T-cell (primary cell): ENCODE data around the gene SYNE1. TPM values are rescaled to one million over a fixed set of nuclear protein-coding genes. Genes with fewer than 3 reads are reported as not detected.

Experiments used
- ATAC-seq, 4 experiments: fragments of 200-7000 bp in 3 of 4; fragments of 150-1000 bp in 1 of 4; cut with Tn5 transposase; replicated peaks in 1 of 4; 1 replicate in 3 of 4; 2 replicates in 1 of 4; pipeline ENCODE4 v1.10.0; 2021; ENCODE audit warnings: moderate library complexity in 3 of 4, mild to moderate bottlenecking in 2 of 4, moderate number of reproducible peaks in 1 of 4
- CTCF ChIA-PET, 2 donors: fragments of 300-600 bp; sonication (Branson Sonifier 250); formaldehyde crosslinking; loops; one replicate each; lab custom pipeline; 2022; ENCODE audit warnings: antibody characterized with exemption in 2 of 2; lab: Charles Lee
- POLR2A ChIA-PET, 2 donors: fragments of 300-600 bp; sonication (Branson Sonifier 250); formaldehyde crosslinking; loops; one replicate each; lab custom pipeline; 2022; ENCODE audit warnings: antibody characterized with exemption in 2 of 2; lab: Charles Lee
- DNase-seq, 35 experiments: peaks; one replicate each; pipeline versions ENCODE4 v3.0.0 to v3.0.0-alpha.2; 2013 to 2023
- H3K27ac ChIP-seq: one replicate; pipeline ENCODE4 v1.5.1; 2013; ENCODE audit warnings: low read length
- H3K27me3 ChIP-seq, 2 experiments: replicated peaks in 1 of 2; 1 replicate in 1 of 2; 2 replicates in 1 of 2; pipeline versions ENCODE4 v1.6.1 to v1.7.0; 2013; ENCODE audit warnings: low read length in 1 of 2, mixed read lengths in 1 of 2; ENCODE audit not compliant: control insufficient read depth in 2 of 2, insufficient read depth in 2 of 2; ENCODE audit errors: extremely low read depth in 1 of 2
- H3K36me3 ChIP-seq, 2 donors: 1 replicate in 1 of 2; 2 replicates in 1 of 2; pipeline versions ENCODE4 v1.6.1 to v1.7.0; 2013; ENCODE audit warnings: low read length in 1 of 2; ENCODE audit not compliant: control insufficient read depth in 2 of 2, insufficient read depth in 1 of 2; ENCODE audit errors: extremely low read depth in 1 of 2
- H3K4me1 ChIP-seq, 2 experiments: 1 replicate in 1 of 2; 2 replicates in 1 of 2; pipeline versions ENCODE4 v1.6.1 to v1.7.0; 2013; ENCODE audit warnings: low read length in 2 of 2, mixed read lengths in 1 of 2; ENCODE audit not compliant: insufficient read depth in 2 of 2, control insufficient read depth in 1 of 2; ENCODE audit errors: extremely low read depth in 1 of 2
- H3K4me3 ChIP-seq, 2 donors: 1 replicate in 1 of 2; 2 replicates in 1 of 2; pipeline versions ENCODE4 v1.5.1 to v1.7.0; 2013; ENCODE audit warnings: mild to moderate bottlenecking in 2 of 2, low read length in 1 of 2, moderate library complexity in 1 of 2; ENCODE audit not compliant: control insufficient read depth in 1 of 2; ENCODE audit errors: extremely low read depth in 1 of 2
- H3K9me3 ChIP-seq: 2 replicates; pipeline ENCODE4 v1.7.0; 2013
- H3K27ac Mint-ChIP-seq, 2 donors: one replicate each; pipeline ENCODE4 v1.8.0; 2020 to 2021; ENCODE audit warnings: mild to moderate bottlenecking in 2 of 2, mixed read lengths in 2 of 2
- H3K27me3 Mint-ChIP-seq, 2 donors: one replicate each; pipeline ENCODE4 v1.8.0; 2021 to 2022; ENCODE audit warnings: mixed read lengths in 2 of 2
- H3K36me3 Mint-ChIP-seq: one replicate; pipeline ENCODE4 v1.8.0; 2021; ENCODE audit warnings: mixed read lengths
- H3K4me1 Mint-ChIP-seq, 3 donors: one replicate each; pipeline ENCODE4 v1.8.0; 2020 to 2022; ENCODE audit warnings: mixed read lengths in 3 of 3, mild to moderate bottlenecking in 1 of 3
- H3K4me3 Mint-ChIP-seq, 3 donors: one replicate each; pipeline ENCODE4 v1.8.0; 2020 to 2022; ENCODE audit warnings: mild to moderate bottlenecking in 3 of 3, mixed read lengths in 3 of 3, moderate library complexity in 3 of 3
- H3K9me3 Mint-ChIP-seq, 3 donors: one replicate each; pipeline ENCODE4 v1.8.0; 2020 to 2022; ENCODE audit warnings: mixed read lengths in 3 of 3
- WGBS: methylation state at CpG from one replicate; pipeline ENCODE4 v1.1.5; 2013; ENCODE audit warnings: missing lambda C conversion rate; ENCODE audit not compliant: insufficient coverage; 5-methylcytosine and 5-hydroxymethylcytosine counted together
- total RNA-seq, 35 experiments: library from RNA in 6 of 35; stranded (reverse) in 6 of 35; fragments of 120-200 nt in 1 of 35; gene quantifications; one replicate each; pipeline versions ENCODE4 v1.2.1 to v1.2.4 and lab custom pipeline; 2013 to 2026

Gene SYNE1
- total RNA-seq, 5 donors from 2014 or later (not counting 1 experiment from before 2014, with no cell fraction given) = 174 to 235 (median 192) TPM

DNA sequence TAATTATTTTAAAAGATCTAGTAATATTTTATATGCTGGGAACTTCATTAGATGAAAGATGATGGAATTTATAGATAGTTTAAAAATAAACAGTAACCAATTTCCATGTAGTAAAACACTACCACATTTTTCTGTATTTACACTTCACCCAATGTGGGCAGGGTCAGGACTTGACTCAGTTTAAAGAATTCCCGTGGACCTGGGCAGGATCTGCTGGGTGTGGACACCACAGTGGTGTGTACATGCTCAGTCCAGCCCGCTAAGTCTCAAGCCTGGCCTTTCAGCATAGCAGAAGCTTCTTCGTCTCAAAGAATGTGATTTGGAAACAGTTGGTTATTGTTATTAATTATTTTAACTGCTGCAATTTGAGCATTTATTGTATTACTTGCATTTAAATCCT is 364.2 kb downstream of the SYNE1 start:
- Mint-ChIP-seq H3K27ac (no peak overlapping the region), H3K4me3 (no peak overlapping the region), H3K27me3 (no peaks in the 10 kb centered on the region), H3K9me3 (no peaks in the 10 kb centered on the region), H3K4me1 (no peaks in the 10 kb centered on the region), H3K36me3 (peaks cover 34% of the 10 kb centered on the region)
- no peaks in the 10 kb centered on the region for H3K9me3 ChIP-seq
- WGBS = 100% methylated on average over 1 of the region's 3 CpGs
- H3K27me3 ChIP-seq = no peaks in the 10 kb centered on the region
- ChIA-PET POLR2A (no interaction called here), CTCF (no interaction called here)
- no peak overlapping the region for H3K27ac ChIP-seq
- no peak overlapping the region for H3K4me3 ChIP-seq
- peaks cover 0 to 1% of the 10 kb centered on the region in 2 experiments for H3K4me1 ChIP-seq
- no peak for ATAC-seq
- H3K36me3 ChIP-seq = peaks cover 7 to 68% of the 10 kb centered on the region in 2 donors
- no peak for DNase-seq

DNA sequence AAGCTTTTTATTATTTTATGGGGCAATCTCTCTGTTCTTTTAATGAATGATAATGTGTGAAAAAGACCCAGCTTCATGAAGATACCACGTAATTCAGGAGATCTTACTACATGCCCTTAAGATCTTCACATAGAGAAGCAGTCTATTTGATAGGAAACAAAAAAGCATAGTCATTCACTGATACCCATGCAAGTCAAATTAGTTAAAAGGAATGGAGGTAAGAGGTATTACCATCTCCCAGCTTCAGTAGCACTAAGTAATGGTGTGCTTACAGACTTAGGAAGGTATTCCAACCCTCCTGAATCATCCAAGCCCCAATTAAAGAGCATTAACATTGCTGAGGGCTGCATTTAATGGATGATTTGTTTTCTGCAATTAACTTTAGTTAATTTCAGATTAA is 364.7 kb downstream of the SYNE1 start:
- peak overlapping the region in 1 of 2 donors; percentile 72 for H3K27ac Mint-ChIP-seq

DNA sequence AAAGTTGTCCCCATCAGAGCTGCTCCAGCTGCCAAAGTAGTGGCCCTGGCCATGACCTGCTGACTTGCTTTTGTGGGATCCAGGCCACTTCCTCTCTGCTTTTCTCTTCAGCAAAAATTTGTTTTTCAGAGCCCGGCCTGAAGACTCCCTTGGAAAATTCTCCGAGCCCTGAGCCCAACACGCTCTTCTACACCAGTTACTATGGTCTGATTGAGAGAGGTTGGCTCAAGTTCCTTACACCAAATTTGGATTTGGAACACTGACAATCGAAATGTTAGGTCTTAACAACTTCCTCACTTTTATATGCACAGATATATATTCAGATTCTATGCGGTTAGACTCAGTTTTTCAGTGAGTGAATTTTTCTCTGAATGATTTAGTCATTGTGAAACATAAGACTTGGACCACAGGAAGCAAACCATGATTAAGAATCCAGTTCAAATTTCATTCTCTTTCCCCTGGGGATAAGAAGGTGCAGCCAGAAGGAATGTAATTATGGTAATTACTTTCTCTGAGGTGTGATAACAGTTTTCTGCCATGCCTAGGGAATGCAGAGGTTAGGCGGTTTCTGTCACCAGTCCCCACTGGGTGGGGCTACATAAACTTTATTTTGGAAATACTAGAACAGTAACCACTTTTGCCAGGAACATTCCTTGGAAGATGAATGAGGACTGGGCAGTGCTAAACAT is 365.2 kb downstream of the SYNE1 start:
- ChIA-PET POLR2A (no interaction called here), CTCF (no interaction called here)
- H3K27me3 ChIP-seq = no peaks in the 10 kb centered on the region
- no peak overlapping the region for H3K4me3 ChIP-seq
- Mint-ChIP-seq H3K4me3 (no peak overlapping the region), H3K27ac (peak overlapping the region; percentile 46 to 72), H3K27me3 (no peaks in the 10 kb centered on the region), H3K36me3 (peaks cover 34% of the 10 kb centered on the region), H3K9me3 (no peaks in the 10 kb centered on the region), H3K4me1 (no peaks in the 10 kb centered on the region)
- no peak for ATAC-seq
- no peaks in the 10 kb centered on the region for H3K9me3 ChIP-seq
- H3K4me1 ChIP-seq = no peaks in the 10 kb centered on the region
- H3K36me3 ChIP-seq = peaks cover 5 to 67% of the 10 kb centered on the region in 2 donors
- no peak for DNase-seq
- WGBS = no CpG with 5 or more reads among the region's 6 CpGs
- H3K27ac ChIP-seq = no peak overlapping the region

More for the DNA sequence above, 364.7 kb downstream of the SYNE1 start:
- DNase-seq = no peak
- H3K36me3 ChIP-seq = peaks cover 5 to 68% of the 10 kb centered on the region in 2 donors
- Mint-ChIP-seq H3K36me3 (peaks cover 34% of the 10 kb centered on the region), H3K27me3 (no peaks in the 10 kb centered on the region), H3K4me3 (no peak overlapping the region), H3K9me3 (no peaks in the 10 kb centered on the region), H3K4me1 (no peaks in the 10 kb centered on the region)
- H3K4me3 ChIP-seq = no peak overlapping the region
- no peak for ATAC-seq
- ChIA-PET CTCF (no interaction called here), POLR2A (no interaction called here)
- no peak overlapping the region for H3K27ac ChIP-seq
- no peaks in the 10 kb centered on the region for H3K27me3 ChIP-seq
- H3K9me3 ChIP-seq = no peaks in the 10 kb centered on the region
- WGBS = no CpG with 5 or more reads among the region's 1 CpG
- H3K4me1 ChIP-seq = no peaks in the 10 kb centered on the region

DNA sequence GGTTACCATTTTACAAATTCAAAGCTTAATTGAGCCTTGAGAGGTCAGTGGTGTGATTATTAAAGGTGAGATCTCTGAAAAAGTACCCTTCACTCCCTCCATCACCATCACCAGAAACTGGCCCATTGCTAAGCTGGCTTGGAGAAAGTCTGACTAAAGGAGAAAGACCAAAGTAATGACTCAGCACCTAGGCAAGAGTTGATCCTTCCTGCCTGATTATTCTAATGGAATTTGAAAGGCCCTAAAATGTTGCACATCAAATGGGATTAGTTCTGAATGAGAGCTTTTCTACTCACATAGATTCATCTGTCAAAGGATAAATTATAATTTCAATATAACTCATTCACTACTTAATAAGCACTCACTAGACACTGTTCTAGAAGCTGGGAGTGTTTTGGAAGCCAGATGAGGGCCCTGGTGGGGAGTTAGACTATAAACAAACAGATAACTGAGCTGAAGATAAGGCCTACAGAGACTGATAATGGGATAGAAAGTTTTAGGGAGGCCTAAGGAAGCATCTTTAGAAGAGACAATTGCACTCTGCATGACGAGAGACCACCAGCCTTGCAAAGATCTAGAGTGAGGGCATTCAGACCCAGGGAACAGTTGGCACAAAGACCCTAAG is 366.7 kb downstream of the SYNE1 start:
- Histone ChIP-seq H3K27me3 (no peaks in the 10 kb centered on the region), H3K27ac (no peak overlapping the region), H3K4me1 (no peaks in the 10 kb centered on the region), H3K9me3 (no peaks in the 10 kb centered on the region), H3K36me3 (peaks cover 4 to 61% of the 10 kb centered on the region in 2 donors), H3K4me3 (no peak overlapping the region)
- H3K27ac Mint-ChIP-seq = peak overlapping the region in 1 of 2 donors; percentile 27
- ChIA-PET CTCF (interaction anchor here (1.2 to 1.3 kb wide), 2 partner anchors 18 to 32 kb away, joined by 4 read pairs; no protein-coding TSS in a partner anchor), POLR2A (interaction anchor here in 1 of 2 donors (0.6 kb wide), 2 partner anchors 19 to 112 kb away, joined by 3 to 4 read pairs; no protein-coding TSS in a partner anchor)
- peaks cover 0 to 5% (median 0%) of the 10 kb centered on the region in 3 donors for H3K4me1 Mint-ChIP-seq
- no peak overlapping the region for H3K4me3 Mint-ChIP-seq
- no peak for DNase-seq
- no peaks in the 10 kb centered on the region for H3K9me3 Mint-ChIP-seq
- no peak for ATAC-seq
- no peaks in the 10 kb centered on the region for H3K27me3 Mint-ChIP-seq
- WGBS = 100% methylated on average over 1 of the region's 1 CpG
- peaks cover 42% of the 10 kb centered on the region for H3K36me3 Mint-ChIP-seq

DNA sequence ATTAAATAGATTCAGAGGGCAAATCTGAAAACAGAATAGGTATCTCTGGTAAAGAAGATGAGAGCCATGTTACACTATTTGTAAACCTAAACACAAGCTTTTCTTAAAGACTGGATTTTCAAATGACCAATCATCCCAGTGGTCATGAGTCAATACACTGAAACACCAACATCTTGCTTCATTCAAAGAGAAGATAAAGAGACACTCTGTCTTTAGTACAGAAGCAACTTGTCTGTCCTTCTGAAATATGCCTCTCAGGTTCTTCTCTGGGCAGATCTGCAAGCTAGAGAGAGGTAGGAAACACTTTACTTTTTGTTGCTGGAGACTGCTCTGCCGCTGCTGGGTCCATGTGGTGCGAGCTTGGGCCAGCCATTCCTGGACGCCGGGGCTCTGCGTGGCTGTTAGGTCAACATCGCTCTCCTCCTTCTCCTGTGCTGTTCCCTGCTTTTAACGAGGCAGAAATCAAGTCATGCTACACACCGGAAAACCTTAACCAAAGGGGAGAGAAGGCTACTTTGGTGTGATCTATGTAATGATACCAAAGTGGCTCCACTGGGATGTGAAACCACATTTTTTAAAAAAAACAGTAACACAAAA is 368.2 kb downstream of the SYNE1 start:
- ATAC-seq = no peak
- Mint-ChIP-seq H3K27me3 (no peaks in the 10 kb centered on the region), H3K9me3 (no peaks in the 10 kb centered on the region), H3K4me1 (peaks cover 0 to 5% (median 0%) of the 10 kb centered on the region in 3 donors), H3K4me3 (no peak overlapping the region), H3K36me3 (peaks cover 47% of the 10 kb centered on the region), H3K27ac (peak overlapping the region; percentile 17 to 71)
- Histone ChIP-seq H3K27me3 (no peaks in the 10 kb centered on the region), H3K36me3 (peaks cover 0 to 63% of the 10 kb centered on the region in 2 donors), H3K4me1 (no peaks in the 10 kb centered on the region), H3K27ac (no peak overlapping the region), H3K9me3 (no peaks in the 10 kb centered on the region), H3K4me3 (no peak overlapping the region)
- POLR2A ChIA-PET = interaction anchor here in 1 of 2 donors (0.6 kb wide), 1 partner anchor 64 kb away, joined by 3 read pairs; no protein-coding TSS in a partner anchor
- CTCF ChIA-PET = interaction anchor here in 1 of 2 donors (0.9 to 1.2 kb wide), 3 partner anchors 9 to 504 kb away, joined by 3 to 4 read pairs (median 4); no protein-coding TSS in a partner anchor
- no peak for DNase-seq
- 96% methylated on average over 6 of the region's 8 CpGs for WGBS
